GM06990 (cell line): ENCODE measurements around the gene HNRNPAB.
A peak's percentile ranks its signal among the peaks of the same experiment; 100 is the strongest.
"Not testable (repeated sequence)": the region's sequence is repeated elsewhere in the genome, so short reads cannot be mapped to it uniquely, and the experiment has no call there.

Source experiments
- DNase-seq: peaks from one replicate; pipeline ENCODE4 v3.0.0-alpha.2; 2011; ENCODE audit not compliant: insufficient read length; ENCODE audit errors: extremely low read depth
- H3K27me3 ChIP-seq: replicated peaks from 2 replicates; pipeline ENCODE4 v1.6.0; 2011; ENCODE audit warnings: low read length; ENCODE audit not compliant: control insufficient read depth, insufficient read depth
- H3K36me3 ChIP-seq: 2 replicates; pipeline ENCODE4 v1.5.1; 2011; ENCODE audit warnings: low read length; ENCODE audit not compliant: control insufficient read depth, insufficient read depth
- H3K4me3 ChIP-seq: replicated peaks from 2 replicates; pipeline ENCODE4 v1.5.1; 2011; ENCODE audit warnings: low read depth, mild to moderate bottlenecking, control low read depth, low read length
- CTCF ChIP-seq: IDR thresholded peaks from 2 replicates; pipeline ENCODE4 v1.5.1; 2011; ENCODE audit warnings: low read length, control low read depth, mild to moderate bottlenecking, inconsistent platforms; ENCODE audit not compliant: insufficient read depth, poor library complexity, severe bottlenecking

The HNRNPAB gene

DNA sequence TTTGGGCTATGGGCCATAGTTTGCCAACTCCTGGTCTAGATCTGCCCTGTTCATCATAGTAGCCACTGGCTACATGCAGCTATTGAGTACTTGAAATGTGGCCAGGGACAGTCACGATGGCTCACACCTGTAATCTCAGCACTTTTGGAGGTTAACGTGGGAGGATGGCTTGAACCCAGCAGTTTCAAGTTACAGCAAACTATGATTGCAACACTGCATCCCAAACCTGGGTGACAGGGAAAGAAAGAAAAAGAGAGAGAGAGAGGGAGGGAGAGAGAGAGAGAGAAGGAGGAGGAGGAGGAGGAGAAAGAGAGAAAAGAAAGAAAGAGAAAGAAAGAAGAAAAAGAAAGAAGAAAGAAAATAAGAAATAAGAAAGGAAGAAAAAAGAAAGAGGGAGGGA, 12.1 kb upstream of the HNRNPAB start:
- no peak overlapping the region for H3K4me3 ChIP-seq
- no peaks in the 10 kb centered on the region for H3K36me3 ChIP-seq
- DNase-seq = no peak
- TF ChIP-seq CTCF = no peak
- H3K27me3 ChIP-seq = peaks cover 3% of the 10 kb centered on the region

DNA sequence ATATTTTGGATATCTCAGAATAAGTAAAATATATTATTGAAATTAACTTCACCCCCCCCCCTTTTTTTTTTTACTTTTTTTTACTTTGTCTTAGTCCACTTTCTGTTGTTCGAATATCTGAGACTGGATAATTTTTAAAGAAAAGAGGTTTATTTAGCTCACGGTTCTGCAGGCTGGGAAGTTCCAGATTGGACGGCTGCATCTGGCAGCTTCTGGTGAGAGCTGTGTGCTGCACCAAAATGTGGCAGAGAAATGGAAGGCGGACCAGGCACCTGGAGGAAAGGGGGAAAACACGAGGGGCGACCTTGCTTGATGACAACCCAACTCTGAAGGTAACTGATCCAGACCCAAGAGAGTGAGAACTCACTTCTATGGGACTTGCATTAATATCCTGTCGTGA, 11.5 kb upstream of the HNRNPAB start:
- no peak for TF ChIP-seq CTCF
- no peak overlapping the region for H3K4me3 ChIP-seq
- peaks cover 3% of the 10 kb centered on the region for H3K27me3 ChIP-seq
- H3K36me3 ChIP-seq = no peaks in the 10 kb centered on the region
- no peak for DNase-seq

DNA sequence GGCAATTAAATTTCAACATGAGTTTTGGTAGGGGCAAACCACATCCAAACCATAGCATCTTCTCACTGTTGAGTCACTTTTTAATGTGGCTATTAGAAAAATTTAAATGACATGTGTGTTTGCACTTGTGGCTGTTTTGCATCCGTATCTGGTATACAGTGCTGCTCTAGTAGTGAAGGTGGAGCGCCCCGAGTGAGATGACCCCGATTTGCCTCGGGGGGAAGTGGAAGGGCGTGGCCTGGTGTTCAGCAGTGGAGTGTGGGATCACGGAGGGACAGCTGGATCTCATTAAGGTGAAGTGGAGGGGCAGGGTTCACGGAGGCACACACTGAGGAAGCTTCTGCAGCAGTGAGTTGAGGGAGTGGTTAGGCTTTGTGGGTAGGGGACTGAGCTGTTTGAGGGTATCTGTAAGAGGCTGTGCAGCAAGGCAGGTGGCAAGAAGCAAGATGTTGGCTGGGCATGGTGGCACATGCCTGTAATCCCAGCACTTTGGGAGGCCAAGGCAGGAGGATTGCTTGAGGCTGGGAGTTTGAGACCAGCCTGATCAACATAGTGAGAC, 11.0 kb upstream of the HNRNPAB start:
- no peak for DNase-seq

DNA sequence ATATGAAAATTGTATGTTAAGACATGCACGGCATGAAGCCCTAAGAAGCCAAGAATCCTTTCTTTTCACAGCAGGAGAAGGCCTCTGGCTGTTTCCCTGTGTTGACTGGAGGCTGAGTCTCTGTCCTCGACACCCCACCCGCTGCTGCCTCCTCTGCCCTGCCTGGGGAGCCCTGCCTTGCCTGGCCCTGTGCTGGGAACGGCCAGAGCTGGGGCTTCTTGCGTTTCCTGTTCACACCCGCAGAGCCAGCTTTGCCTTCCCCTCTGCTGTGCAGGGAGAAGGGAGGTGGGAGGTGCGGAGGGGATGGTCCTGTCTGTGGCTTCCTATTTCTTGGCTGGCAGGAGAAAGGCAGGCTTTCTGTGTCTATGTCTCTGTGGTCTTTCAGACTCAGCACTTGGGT, 10.3 kb upstream of the HNRNPAB start:
- DNase-seq = no peak
- no peaks in the 10 kb centered on the region for H3K36me3 ChIP-seq
- no peak overlapping the region for H3K4me3 ChIP-seq
- H3K27me3 ChIP-seq = peaks cover 3% of the 10 kb centered on the region
- TF ChIP-seq CTCF = no peak

More for the DNA sequence above, 11.0 kb upstream of the HNRNPAB start:
- H3K36me3 ChIP-seq = no peaks in the 10 kb centered on the region
- no peak for TF ChIP-seq CTCF
- H3K27me3 ChIP-seq = peaks cover 3% of the 10 kb centered on the region
- H3K4me3 ChIP-seq = no peak overlapping the region

GRCh38 chr5:178196281-178196812, 8.0 kb upstream of the HNRNPAB start:
- H3K4me3 ChIP-seq = no peak overlapping the region
- H3K36me3 ChIP-seq = no peaks in the 10 kb centered on the region
- peaks cover 3% of the 10 kb centered on the region for H3K27me3 ChIP-seq
- DNase-seq = no peak
- TF ChIP-seq CTCF = no peak

DNA sequence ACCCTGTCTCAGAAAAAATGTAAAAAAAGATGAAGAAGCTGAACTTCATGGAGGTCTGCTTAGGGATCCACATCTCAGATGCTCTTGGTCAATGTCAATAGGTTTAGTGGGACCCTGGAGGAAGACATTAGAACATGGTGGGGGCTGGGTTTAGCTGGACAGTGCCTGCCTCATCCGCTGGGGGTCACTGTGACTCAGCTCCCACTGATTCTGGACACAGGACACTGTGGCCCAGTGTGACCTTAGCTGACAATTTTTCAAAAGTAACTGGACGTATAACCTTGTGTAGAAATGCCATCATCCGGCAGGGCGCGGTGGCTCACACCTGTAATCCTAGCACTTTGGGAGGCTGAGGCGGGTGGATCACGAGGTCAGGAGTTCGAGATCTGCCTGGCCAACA, 7.3 kb upstream of the HNRNPAB start:
- peak; percentile 51 for TF ChIP-seq CTCF
- DNase-seq = no peak
- H3K4me3 ChIP-seq = no peak overlapping the region
- H3K36me3 ChIP-seq = no peaks in the 10 kb centered on the region
- peaks cover 3% of the 10 kb centered on the region for H3K27me3 ChIP-seq

DNA sequence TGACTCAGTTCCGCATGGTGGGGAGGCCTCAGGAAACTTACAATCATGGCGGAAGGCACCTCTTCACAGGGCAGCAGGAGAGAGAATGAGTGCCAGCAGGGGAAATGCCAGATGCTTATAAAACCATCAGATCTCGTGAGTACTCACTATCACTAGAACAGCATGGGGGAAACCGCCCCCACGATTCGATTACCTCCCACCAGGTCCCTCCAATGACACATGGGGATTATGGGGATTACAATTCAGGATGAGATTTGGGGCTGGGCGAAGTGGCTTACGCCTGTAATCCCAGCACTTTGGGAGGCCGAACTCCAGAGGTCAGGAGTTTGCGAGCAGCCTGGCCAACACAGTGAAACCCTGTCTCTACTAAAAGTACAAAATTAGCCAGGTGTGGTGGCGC, 6.2 kb upstream of the HNRNPAB start:
- not testable (repeated sequence) for DNase-seq, H3K27me3 ChIP-seq, H3K36me3 ChIP-seq, H3K4me3 ChIP-seq
